Measurements from ENCODE around the gene SAMHD1. TPM values are rescaled to one million over a fixed set of nuclear protein-coding genes. Genes with fewer than 3 reads are reported as not detected.

The SAMHD1 gene
- total RNA-seq, 2 experiments from 2014 or later = 318 to 346 TPM

DNA sequence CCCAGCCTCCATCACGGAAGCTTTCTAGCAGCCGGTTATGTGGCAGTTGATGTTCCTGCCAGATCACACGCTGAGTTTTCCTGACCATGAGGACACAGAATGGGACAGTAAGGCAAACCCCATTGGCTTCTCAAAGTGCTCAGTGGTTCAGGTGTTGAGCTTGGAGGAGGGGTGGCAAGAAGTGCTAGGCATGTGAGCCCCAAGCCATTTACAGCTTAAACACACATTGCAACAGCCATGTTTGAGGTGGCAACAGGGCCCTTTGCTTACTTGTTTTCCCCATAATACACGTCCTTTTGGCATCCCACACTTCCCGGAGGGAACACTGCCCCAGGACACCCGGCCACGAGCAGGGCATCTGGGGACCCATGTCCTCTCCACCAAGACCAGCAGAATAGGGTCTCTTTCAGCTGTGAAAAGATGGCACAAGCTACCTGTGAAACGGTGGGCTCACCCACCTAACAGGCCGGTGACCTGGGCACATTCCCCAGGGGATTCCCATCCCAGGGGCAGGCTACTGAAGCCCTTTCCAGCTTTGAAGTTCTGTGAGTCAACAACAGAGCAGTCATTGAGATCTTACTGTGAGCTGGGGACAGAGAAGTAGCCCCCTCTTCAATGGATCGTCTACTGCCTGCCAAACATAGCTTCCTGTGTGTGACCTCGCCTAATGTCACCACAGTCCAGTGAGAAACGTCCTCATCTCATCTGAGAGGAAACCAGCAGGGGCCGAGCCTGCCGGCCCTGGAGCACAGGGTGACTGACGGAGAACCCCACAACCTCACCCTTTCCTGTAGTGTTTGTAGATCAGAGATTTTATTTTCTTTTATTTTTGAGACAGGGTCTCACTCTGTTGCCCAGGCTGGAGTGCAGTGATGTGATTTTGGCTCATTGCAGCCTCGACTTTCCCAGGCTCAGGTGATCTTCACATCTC is 79.6 kb downstream of the SAMHD1 start:
- no peaks in the 10 kb centered on the region for H3K9me3 Mint-ChIP-seq (ENCODE audit: insufficient read depth)
- POLR2A ChIA-PET = interaction anchor here (0.6 to 1.0 kb wide), 2 partner anchors 8 to 164 kb away, joined by 4 read pairs; no protein-coding TSS in a partner anchor

DNA sequence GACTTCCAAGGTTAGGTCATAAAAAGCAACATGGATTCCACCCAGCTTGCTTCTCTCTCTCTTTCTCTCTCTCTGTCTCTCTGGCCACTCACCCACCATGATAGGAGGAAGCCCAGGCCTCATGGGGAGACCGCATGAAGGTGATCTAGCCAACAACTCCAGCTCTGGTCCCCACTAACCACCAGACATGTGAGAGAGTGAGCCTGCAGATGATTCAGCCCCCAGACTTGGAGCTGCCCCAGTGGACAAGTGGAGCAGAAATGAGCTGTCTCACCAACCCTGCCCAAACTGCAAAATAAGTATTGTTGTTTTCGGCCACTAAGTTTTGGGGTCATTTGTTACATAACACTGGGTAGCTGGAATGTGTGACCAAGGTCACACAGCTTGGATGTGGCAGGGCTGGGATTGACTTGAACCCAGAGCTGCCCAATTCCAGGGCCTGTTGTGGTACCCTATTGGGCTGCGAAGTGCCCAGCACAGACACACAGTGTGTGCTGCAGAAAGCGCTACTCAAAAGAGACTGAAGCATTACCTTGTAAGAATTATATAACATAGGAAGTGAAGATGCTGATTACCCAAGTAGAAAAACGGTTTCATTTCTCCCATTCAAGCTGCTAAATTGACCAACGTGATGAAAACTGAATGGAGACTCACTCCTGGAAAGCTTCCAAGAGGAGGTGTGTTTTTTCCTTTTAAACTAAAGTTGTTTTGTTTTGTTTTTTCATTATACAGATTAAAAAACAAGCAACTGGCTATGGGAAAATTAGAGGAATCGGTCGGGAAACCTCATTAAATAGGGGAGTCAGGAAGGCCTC is 84.6 kb downstream of the SAMHD1 start:
- Mint-ChIP-seq H3K4me3 (no peak overlapping the region), H3K27me3 (ENCODE audit: low read depth) (peaks cover 17% of the 10 kb centered on the region), H3K9me3 (ENCODE audit: insufficient read depth) (no peaks in the 10 kb centered on the region), H3K4me1 (ENCODE audit: low read depth) (peaks cover 11% of the 10 kb centered on the region), H3K27ac (no peak overlapping the region), H3K36me3 (ENCODE audit: low read depth) (no peaks in the 10 kb centered on the region)
- ATAC-seq (no peak), DNase-seq (no peak)
- CTCF ChIA-PET = interaction anchor here (0.9 to 1.2 kb wide), 7 partner anchors 12 to 223 kb away, joined by 3 to 4 read pairs (median 3); no protein-coding TSS in a partner anchor
- POLR2A ChIA-PET = no interaction called here

More for the DNA sequence above, 79.6 kb downstream of the SAMHD1 start:
- no peaks in the 10 kb centered on the region for H3K27me3 Mint-ChIP-seq (ENCODE audit: low read depth)
- peak; percentile 33 for ATAC-seq
- no peak overlapping the region for H3K27ac Mint-ChIP-seq
- H3K36me3 Mint-ChIP-seq (ENCODE audit: low read depth) = no peaks in the 10 kb centered on the region
- no peak for DNase-seq
- H3K4me3 Mint-ChIP-seq = no peak overlapping the region
- CTCF ChIA-PET = interaction anchor here (1.5 to 2.2 kb wide), 2 partner anchors 63 to 98 kb away, joined by 7 read pairs; partner anchors contain the start of gene DSN1
- H3K4me1 Mint-ChIP-seq (ENCODE audit: low read depth) = peaks cover 4% of the 10 kb centered on the region

DNA sequence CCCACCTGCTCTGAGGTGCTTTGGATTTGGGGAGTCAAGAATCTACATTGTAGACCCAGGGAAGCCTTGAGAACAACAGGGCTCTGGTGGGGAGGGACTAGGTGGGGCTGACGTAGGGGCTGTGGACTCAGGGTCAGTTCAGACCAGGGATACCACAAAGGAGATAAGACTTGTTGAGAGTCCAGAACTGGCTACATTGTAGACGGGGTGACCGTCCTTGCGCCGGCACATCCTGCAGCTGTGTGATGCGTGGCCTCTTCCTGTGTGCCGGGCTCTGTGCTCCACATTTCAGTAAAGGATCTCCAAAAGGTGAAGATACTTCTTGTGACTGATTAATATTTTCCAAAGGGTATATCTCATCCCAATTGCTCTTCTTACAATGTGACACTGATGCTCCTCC is 85.3 kb downstream of the SAMHD1 start:
- H3K36me3 Mint-ChIP-seq (ENCODE audit: low read depth) = no peaks in the 10 kb centered on the region
- no peaks in the 10 kb centered on the region for H3K9me3 Mint-ChIP-seq (ENCODE audit: insufficient read depth)
- peaks cover 24% of the 10 kb centered on the region for H3K27me3 Mint-ChIP-seq (ENCODE audit: low read depth)
- no peak for DNase-seq
- H3K4me1 Mint-ChIP-seq (ENCODE audit: low read depth) = peaks cover 11% of the 10 kb centered on the region
- ChIA-PET POLR2A (no interaction called here), CTCF (interaction anchor here (0.9 to 1.1 kb wide), 3 partner anchors 24 to 222 kb away, joined by 3 to 4 read pairs (median 3); no protein-coding TSS in a partner anchor)
- no peak for ATAC-seq
- no peak overlapping the region for H3K27ac Mint-ChIP-seq
- no peak overlapping the region for H3K4me3 Mint-ChIP-seq

DNA sequence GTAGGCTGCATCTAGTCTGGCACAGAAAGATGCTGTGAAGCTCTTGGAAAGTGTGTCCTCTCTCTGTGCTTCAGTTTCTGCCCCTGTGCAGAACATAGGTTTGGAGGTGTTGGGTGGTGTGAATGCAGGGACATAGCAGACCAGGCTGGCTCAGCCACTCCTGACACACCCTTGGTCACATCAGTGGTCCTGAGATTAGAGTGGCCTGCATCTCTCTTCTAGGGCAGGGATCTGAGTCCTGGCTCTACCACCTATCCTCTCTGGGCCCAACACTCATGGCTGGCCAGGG is 85.7 kb downstream of the SAMHD1 start:
- H3K4me1 Mint-ChIP-seq (ENCODE audit: low read depth) = peaks cover 11% of the 10 kb centered on the region
- no peaks in the 10 kb centered on the region for H3K9me3 Mint-ChIP-seq (ENCODE audit: insufficient read depth)
- DNase-seq = no peak
- ChIA-PET POLR2A (no interaction called here), CTCF (interaction anchor here (3.0 kb wide), 1 partner anchor 111 kb away, joined by 12 read pairs; no protein-coding TSS in a partner anchor)
- H3K27me3 Mint-ChIP-seq (ENCODE audit: low read depth) = peaks cover 24% of the 10 kb centered on the region
- H3K4me3 Mint-ChIP-seq = no peak overlapping the region
- no peaks in the 10 kb centered on the region for H3K36me3 Mint-ChIP-seq (ENCODE audit: low read depth)
- H3K27ac Mint-ChIP-seq = no peak overlapping the region
- ATAC-seq = no peak

- Mint-ChIP-seq H3K27ac (peak overlapping the region; percentile 67), H3K36me3 (ENCODE audit: low read depth) (no peaks in the 10 kb centered on the region)
- CTCF ChIA-PET = interaction anchor here (1.1 to 3.0 kb wide), 4 partner anchors 8 to 111 kb away, joined by 5 to 12 read pairs (median 6); no protein-coding TSS in a partner anchor
These were observed 86.2 kb downstream of the SAMHD1 start for GRCh38 chr20:36865076-36865860.

GRCh38 chr20:36862857-36863668 is 88.4 kb downstream of the SAMHD1 start:
- DNase-seq = no peak

More at GRCh38 chr20:36865076-36865860, 86.2 kb downstream of the SAMHD1 start:
- no peak for DNase-seq
- POLR2A ChIA-PET = interaction anchor here (0.7 kb wide), 1 partner anchor 37 kb away, joined by 3 read pairs; no protein-coding TSS in a partner anchor
- Mint-ChIP-seq H3K4me3 (peak overlapping the region; percentile 79), H3K4me1 (ENCODE audit: low read depth) (peaks cover 11% of the 10 kb centered on the region), H3K27me3 (ENCODE audit: low read depth) (peaks cover 24% of the 10 kb centered on the region), H3K9me3 (ENCODE audit: insufficient read depth) (no peaks in the 10 kb centered on the region)
- ATAC-seq = no peak

DNA sequence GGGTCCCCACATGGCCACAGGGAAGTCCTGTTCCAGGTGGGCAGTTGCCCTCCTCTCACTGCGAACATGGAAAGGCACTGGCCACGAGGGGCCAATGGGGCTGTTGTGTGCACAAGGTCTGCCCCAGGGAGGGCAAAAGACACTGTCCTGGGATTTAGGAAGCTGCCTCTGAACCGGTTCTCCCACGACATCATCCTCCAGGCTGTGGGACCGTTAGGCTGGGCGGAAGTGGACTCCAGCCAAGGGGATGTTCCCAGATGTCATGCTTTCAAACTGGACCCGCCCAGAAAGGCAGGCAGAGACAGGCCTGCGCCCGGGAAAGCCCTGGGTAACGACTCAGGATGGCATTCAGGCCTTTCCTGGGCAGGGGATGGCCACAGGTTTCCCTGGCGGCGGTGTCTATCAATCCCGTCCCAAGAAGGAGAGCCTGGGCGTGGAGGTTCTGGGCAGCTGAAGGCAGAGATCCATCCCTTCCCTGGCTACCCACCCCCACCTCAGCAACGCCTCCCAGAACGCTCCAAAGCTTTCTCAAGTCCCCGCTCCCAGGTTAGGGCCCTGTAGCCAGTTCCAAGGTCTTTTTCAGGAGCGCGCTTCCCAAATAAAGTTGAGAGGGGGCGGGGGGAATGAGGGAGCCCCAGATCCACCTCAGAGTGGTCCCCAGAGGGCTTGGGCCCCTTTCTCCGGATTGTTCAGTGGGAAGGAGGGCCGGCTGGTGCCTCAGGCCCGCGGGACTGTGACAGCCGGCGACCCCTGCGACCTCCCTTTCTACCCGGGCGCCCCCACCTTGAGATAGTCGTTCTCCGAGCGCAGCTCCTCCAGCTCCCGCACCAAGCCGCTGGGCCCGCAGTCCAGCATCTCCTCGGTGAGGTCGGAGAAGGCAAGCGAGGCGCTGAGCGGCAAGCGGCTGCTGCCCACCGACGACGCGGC is 89.4 kb downstream of the SAMHD1 start:
- peak overlapping the region; percentile 49 for H3K4me3 Mint-ChIP-seq
- H3K36me3 Mint-ChIP-seq (ENCODE audit: low read depth) = no peaks in the 10 kb centered on the region
- no peaks in the 10 kb centered on the region for H3K9me3 Mint-ChIP-seq (ENCODE audit: insufficient read depth)
- POLR2A ChIA-PET = interaction anchor here (1.2 kb wide), 1 partner anchor 26 kb away, joined by 3 read pairs; no protein-coding TSS in a partner anchor
- peaks cover 24% of the 10 kb centered on the region for H3K27me3 Mint-ChIP-seq (ENCODE audit: low read depth)
- ATAC-seq = no peak
- CTCF ChIA-PET = interaction anchor here (1.3 to 2.8 kb wide), 7 partner anchors 26 to 355 kb away, joined by 3 to 30 read pairs (median 4); partner anchors contain the start of gene DSN1
- H3K27ac Mint-ChIP-seq = no peak overlapping the region
- DNase-seq = no peak
- peaks cover 15% of the 10 kb centered on the region for H3K4me1 Mint-ChIP-seq (ENCODE audit: low read depth)

More at GRCh38 chr20:36862857-36863668, 88.4 kb downstream of the SAMHD1 start:
- Mint-ChIP-seq H3K27me3 (ENCODE audit: low read depth) (peaks cover 24% of the 10 kb centered on the region), H3K36me3 (ENCODE audit: low read depth) (no peaks in the 10 kb centered on the region), H3K9me3 (ENCODE audit: insufficient read depth) (no peaks in the 10 kb centered on the region), H3K27ac (no peak overlapping the region), H3K4me1 (ENCODE audit: low read depth) (peaks cover 11% of the 10 kb centered on the region), H3K4me3 (no peak overlapping the region)
- ATAC-seq = peak; percentile 75
- POLR2A ChIA-PET = interaction anchor here (0.6 to 1.5 kb wide), 4 partner anchors 21 to 55 kb away, joined by 3 to 7 read pairs (median 3); no protein-coding TSS in a partner anchor
- CTCF ChIA-PET = interaction anchor here (0.6 to 3.0 kb wide), 19 partner anchors 8 to 357 kb away, joined by 3 to 30 read pairs (median 4); partner anchors contain the start of gene DSN1

DNA sequence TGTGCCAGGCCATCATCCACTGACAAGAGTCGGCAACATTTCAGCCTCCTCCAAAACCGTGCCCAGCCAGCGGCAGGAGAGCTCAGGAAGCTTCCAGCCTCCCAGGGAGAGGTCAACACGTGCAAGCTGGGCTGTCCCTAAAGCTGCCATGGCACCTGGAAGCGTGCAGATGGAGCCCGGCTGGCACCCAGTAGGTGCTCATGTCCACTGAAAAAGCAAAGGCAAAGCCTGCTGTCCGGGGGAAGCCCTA is 90.0 kb downstream of the SAMHD1 start:
- peaks cover 21% of the 10 kb centered on the region for H3K4me1 Mint-ChIP-seq (ENCODE audit: low read depth)
- no peaks in the 10 kb centered on the region for H3K36me3 Mint-ChIP-seq (ENCODE audit: low read depth)
- H3K9me3 Mint-ChIP-seq (ENCODE audit: insufficient read depth) = no peaks in the 10 kb centered on the region
- H3K4me3 Mint-ChIP-seq = peak overlapping the region; percentile 32
- POLR2A ChIA-PET = no interaction called here
- no peak overlapping the region for H3K27ac Mint-ChIP-seq
- ATAC-seq (no peak), DNase-seq (no peak)
- CTCF ChIA-PET = interaction anchor here (1.4 to 3.0 kb wide), 3 partner anchors 25 to 195 kb away, joined by 4 to 12 read pairs (median 5); no protein-coding TSS in a partner anchor
- H3K27me3 Mint-ChIP-seq (ENCODE audit: low read depth) = peaks cover 24% of the 10 kb centered on the region

GRCh38 chr20:36860811-36861624 is 90.5 kb downstream of the SAMHD1 start:
- H3K36me3 Mint-ChIP-seq (ENCODE audit: low read depth) = no peaks in the 10 kb centered on the region
- no peak overlapping the region for H3K27ac Mint-ChIP-seq
- DNase-seq (no peak), ATAC-seq (no peak)
- ChIA-PET POLR2A (interaction anchor here (0.6 kb wide), 1 partner anchor 254 kb away, joined by 5 read pairs; no protein-coding TSS in a partner anchor), CTCF (interaction anchor here (1.0 to 3.0 kb wide), 4 partner anchors 25 to 195 kb away, joined by 3 to 12 read pairs (median 4); no protein-coding TSS in a partner anchor)
- H3K27me3 Mint-ChIP-seq (ENCODE audit: low read depth) = peaks cover 24% of the 10 kb centered on the region
- H3K9me3 Mint-ChIP-seq (ENCODE audit: insufficient read depth) = no peaks in the 10 kb centered on the region
- H3K4me3 Mint-ChIP-seq = peak overlapping the region; percentile 32
- peaks cover 26% of the 10 kb centered on the region for H3K4me1 Mint-ChIP-seq (ENCODE audit: low read depth)

Data from activated CD8-positive, alpha-beta T cell treated with anti-CD3 and anti-CD28 coated beads, Interleukin-2, amount 10 ng/mL, durations not matched to agents 7 days and 5 days (primary cell).